GM06990 (cell line): Measurements from ENCODE around the gene KCNH4.

Experiments used
- DNase-seq: peaks from one replicate; pipeline ENCODE4 v3.0.0-alpha.2; 2011; ENCODE audit not compliant: insufficient read length; ENCODE audit errors: extremely low read depth
- H3K27me3 ChIP-seq: replicated peaks from 2 replicates; pipeline ENCODE4 v1.6.0; 2011; ENCODE audit warnings: low read length; ENCODE audit not compliant: control insufficient read depth, insufficient read depth
- H3K36me3 ChIP-seq: 2 replicates; pipeline ENCODE4 v1.5.1; 2011; ENCODE audit warnings: low read length; ENCODE audit not compliant: control insufficient read depth, insufficient read depth
- H3K4me3 ChIP-seq: replicated peaks from 2 replicates; pipeline ENCODE4 v1.5.1; 2011; ENCODE audit warnings: low read depth, mild to moderate bottlenecking, control low read depth, low read length
- CTCF ChIP-seq: IDR thresholded peaks from 2 replicates; pipeline ENCODE4 v1.5.1; 2011; ENCODE audit warnings: low read length, control low read depth, mild to moderate bottlenecking, inconsistent platforms; ENCODE audit not compliant: insufficient read depth, poor library complexity, severe bottlenecking

The KCNH4 gene

GRCh38 chr17:42131232-42131631 is 49.7 kb downstream of the KCNH4 start:
- DNase-seq: no peak
- H3K27me3 ChIP-seq: no peaks in the 10 kb centered on the region
- H3K36me3 ChIP-seq: peaks cover 39% of the 10 kb centered on the region
- no peak overlapping the region for H3K4me3 ChIP-seq
- TF ChIP-seq CTCF: no peak

- Histone ChIP-seq H3K36me3 (peaks cover 32% of the 10 kb centered on the region), H3K27me3 (no peaks in the 10 kb centered on the region), H3K4me3 (no peak overlapping the region)
- no peak for TF ChIP-seq CTCF
- no peak for DNase-seq
These were observed 50.5 kb downstream of the KCNH4 start for GRCh38 chr17:42130310-42130936.

- H3K4me3 ChIP-seq: no peak overlapping the region
- no peak for TF ChIP-seq CTCF
- H3K27me3 ChIP-seq: no peaks in the 10 kb centered on the region
- peaks cover 35% of the 10 kb centered on the region for H3K36me3 ChIP-seq
- DNase-seq: no peak
These were observed 51.7 kb downstream of the KCNH4 start for GRCh38 chr17:42129109-42129837.

- Histone ChIP-seq H3K4me3 (no peak overlapping the region), H3K27me3 (no peaks in the 10 kb centered on the region), H3K36me3 (peaks cover 37% of the 10 kb centered on the region)
- no peak for DNase-seq
- TF ChIP-seq CTCF: no peak
These were observed 53.5 kb downstream of the KCNH4 start for GRCh38 chr17:42127414-42127813.

GRCh38 chr17:42126836-42127235 is 54.1 kb downstream of the KCNH4 start:
- TF ChIP-seq CTCF: no peak
- H3K36me3 ChIP-seq: peaks cover 37% of the 10 kb centered on the region
- DNase-seq: no peak
- H3K27me3 ChIP-seq: no peaks in the 10 kb centered on the region
- H3K4me3 ChIP-seq: no peak overlapping the region
